Measurements from ENCODE around the gene SOD1. TPM values are rescaled to one million over a fixed set of nuclear protein-coding genes. Genes with fewer than 3 reads are reported as not detected.

The SOD1 gene
- total RNA-seq, 4 donors from 2014 or later = 237 to 410 (median 328) TPM

DNA sequence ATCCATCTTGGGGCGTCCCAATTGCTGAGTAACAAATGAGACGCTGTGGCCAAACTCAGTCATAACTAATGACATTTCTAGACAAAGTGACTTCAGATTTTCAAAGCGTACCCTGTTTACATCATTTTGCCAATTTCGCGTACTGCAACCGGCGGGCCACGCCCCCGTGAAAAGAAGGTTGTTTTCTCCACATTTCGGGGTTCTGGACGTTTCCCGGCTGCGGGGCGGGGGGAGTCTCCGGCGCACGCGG lies 282 bp upstream of the SOD1 start:
- TF ChIP-seq, protein P1, sequence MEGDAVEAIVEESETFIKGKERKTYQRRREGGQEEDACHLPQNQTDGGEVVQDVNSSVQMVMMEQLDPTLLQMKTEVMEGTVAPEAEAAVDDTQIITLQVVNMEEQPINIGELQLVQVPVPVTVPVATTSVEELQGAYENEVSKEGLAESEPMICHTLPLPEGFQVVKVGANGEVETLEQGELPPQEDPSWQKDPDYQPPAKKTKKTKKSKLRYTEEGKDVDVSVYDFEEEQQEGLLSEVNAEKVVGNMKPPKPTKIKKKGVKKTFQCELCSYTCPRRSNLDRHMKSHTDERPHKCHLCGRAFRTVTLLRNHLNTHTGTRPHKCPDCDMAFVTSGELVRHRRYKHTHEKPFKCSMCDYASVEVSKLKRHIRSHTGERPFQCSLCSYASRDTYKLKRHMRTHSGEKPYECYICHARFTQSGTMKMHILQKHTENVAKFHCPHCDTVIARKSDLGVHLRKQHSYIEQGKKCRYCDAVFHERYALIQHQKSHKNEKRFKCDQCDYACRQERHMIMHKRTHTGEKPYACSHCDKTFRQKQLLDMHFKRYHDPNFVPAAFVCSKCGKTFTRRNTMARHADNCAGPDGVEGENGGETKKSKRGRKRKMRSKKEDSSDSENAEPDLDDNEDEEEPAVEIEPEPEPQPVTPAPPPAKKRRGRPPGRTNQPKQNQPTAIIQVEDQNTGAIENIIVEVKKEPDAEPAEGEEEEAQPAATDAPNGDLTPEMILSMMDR (IDR thresholded peaks at IDR 0.05; ENCODE audit: low read depth) = no peak

DNA sequence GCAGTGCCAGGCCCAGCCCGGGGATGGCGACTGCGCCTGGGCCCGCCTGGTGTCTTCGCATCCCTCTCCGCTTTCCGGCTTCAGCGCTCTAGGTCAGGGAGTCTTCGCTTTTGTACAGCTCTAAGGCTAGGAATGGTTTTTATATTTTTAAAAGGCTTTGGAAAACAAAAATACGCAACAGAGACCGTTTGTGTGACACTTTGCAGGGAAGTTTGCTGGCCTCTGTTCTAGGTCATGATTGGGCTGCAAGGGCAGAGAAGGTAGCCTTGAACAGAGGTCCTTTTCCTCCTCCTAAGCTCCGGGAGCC lies 719 bp downstream of the SOD1 start:
- TF ChIP-seq, protein P1 (IDR thresholded peaks at IDR 0.05; ENCODE audit: low read depth) = no peak

DNA sequence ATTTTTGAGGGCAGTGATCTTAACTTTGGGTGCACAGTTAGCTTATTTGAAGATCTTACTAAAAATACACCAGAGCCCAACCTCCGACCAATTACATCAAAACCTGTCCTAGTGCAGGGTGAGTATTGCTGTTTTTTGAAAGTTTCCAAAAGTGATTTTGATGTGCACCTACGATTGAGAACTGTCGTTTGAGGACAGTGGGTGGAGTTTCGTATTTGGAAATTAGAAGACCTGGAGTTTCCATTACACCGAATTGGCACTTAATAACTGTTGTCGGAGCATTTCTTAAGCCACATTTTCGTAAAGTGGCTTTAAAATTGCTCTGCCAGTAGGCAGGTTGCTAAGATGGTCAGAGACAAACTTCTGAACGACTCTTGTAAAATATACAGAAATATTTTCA lies 1.1 kb downstream of the SOD1 start:
- TF ChIP-seq, protein P1 (IDR thresholded peaks at IDR 0.05; ENCODE audit: low read depth) = no peak

DNA sequence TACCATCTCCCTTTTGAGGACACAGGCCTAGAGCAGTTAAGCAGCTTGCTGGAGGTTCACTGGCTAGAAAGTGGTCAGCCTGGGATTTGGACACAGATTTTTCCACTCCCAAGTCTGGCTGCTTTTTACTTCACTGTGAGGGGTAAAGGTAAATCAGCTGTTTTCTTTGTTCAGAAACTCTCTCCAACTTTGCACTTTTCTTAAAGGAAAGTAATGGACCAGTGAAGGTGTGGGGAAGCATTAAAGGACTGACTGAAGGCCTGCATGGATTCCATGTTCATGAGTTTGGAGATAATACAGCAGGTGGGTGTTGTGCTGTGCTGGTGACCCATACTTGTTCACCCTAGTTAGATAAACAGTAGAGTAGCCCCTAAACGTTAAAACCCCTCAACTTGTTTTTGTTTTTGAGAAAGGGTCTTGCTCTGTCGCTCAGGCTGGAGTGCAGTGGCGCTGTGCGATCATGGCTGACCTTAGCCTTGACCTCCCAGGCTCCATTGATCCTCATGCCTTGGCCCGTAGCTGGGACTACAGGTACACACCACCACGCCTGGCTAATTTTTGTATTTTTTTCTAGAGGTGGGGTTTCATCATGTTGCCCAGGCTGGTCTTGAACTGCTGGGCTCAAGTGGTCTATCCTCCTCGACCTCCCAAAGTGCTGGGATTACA lies 4.2 kb downstream of the SOD1 start:
- TF ChIP-seq, protein P1 (IDR thresholded peaks at IDR 0.05; ENCODE audit: low read depth) = no peak

DNA sequence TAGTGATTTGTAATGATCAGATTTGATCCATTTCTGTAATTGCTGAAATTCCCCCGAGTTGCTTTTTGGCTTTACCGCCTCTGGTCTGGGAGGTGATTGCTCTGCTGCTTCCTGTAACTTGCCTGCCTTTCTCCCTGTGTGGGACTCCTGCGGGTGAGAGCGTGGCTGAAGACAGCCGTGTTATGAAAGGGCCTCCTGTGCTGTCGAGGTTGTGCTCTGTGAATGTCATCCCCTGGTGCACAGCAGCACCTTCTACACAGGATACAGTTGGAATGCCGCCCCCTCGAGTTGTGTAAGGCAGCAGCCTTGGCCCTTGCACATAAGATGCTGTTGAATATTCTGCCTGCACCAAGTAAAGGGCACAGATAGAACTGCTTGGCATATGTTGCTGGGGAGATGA lies 5.9 kb downstream of the SOD1 start:
- TF ChIP-seq, protein P1 (IDR thresholded peaks at IDR 0.05; ENCODE audit: low read depth) = no peak

DNA sequence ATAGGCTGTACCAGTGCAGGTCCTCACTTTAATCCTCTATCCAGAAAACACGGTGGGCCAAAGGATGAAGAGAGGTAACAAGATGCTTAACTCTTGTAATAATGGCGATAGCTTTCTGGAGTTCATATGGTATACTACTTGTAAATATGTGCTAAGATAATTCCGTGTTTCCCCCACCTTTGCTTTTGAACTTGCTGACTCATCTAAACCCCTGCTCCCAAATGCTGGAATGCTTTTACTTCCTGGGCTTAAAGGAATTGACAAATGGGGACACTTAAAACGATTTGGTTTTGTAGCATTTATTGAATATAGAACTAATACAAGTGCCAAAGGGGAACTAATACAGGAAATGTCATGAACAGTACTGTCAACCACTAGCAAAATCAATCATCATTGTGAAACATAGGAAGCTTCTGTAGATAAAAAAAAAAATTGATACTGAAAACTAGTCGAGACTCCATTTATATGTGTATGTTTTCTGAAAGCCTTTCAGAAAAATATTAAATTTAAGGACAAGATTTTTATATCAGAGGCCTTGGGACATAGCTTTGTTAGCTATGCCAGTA lies 7.0 kb downstream of the SOD1 start:
- TF ChIP-seq, protein P1 (IDR thresholded peaks at IDR 0.05; ENCODE audit: low read depth) = no peak

DNA sequence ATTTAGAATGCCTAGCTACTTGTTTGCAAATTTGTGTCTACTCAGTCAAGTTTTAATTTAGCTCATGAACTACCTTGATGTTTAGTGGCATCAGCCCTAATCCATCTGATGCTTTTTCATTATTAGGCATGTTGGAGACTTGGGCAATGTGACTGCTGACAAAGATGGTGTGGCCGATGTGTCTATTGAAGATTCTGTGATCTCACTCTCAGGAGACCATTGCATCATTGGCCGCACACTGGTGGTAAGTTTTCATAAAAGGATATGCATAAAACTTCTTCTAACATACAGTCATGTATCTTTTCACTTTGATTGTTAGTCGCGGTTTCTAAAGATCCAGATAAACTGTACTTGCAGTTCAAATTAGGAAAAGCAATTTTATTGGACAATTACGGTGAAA lies 7.6 kb downstream of the SOD1 start:
- TF ChIP-seq, protein P1 (IDR thresholded peaks at IDR 0.05; ENCODE audit: low read depth) = no peak

All from subcutaneous adipose tissue (tissue), 4 donors.